Measurements from ENCODE around the gene LPP. TPM values are rescaled to one million over a fixed set of nuclear protein-coding genes. Genes with fewer than 3 reads are reported as not detected.

Gene LPP
- total RNA-seq, 4 donors from 2014 or later = 207 to 592 (median 406) TPM

DNA sequence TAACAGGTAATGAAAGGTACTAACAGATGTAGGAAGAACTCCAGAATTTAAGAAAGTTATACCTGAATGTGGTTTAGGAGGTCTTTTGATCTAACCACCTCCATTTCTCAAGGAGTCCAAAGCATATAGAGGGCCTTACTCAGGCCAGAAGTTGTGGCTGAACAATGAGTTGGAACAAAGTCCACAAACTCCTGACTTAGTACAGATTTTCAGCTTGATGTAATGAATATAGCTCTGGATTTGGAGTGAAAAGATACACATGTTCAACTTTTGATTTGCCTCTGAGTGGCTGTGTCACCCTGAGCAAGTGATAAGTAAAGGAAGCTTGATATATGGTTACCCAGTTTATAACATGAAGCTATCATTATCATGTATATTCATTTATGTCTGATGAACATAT lies 390.1 kb downstream of the LPP start:
- no peaks in the 10 kb centered on the region for H3K9me3 ChIP-seq
- TF ChIP-seq POLR2A (IDR thresholded peaks at IDR 0.05) (no peak), EP300 (IDR thresholded peaks at IDR 0.05; ENCODE audit: low read depth) (no peak), CTCF (IDR thresholded peaks at IDR 0.05) (no peak), POLR2AphosphoS5 (IDR thresholded peaks at IDR 0.05) (no peak)
- DNase-seq = no peak
- H3K4me3 ChIP-seq = no peak overlapping the region
- intact Hi-C loops (cut with DNase I; ENCODE audit: low total_unique reads) (no loop called here), in situ Hi-C loops (cut with MboI; ENCODE audit: low pct_ligation_motif_present in 1 of 4, low pct_unique_long_range_greater_than_20kb in 1 of 4, low sequenced_read_pairs in 3 of 4) (no loop called here)
- no peak overlapping the region for H3K27ac ChIP-seq
- H3K27me3 ChIP-seq = no peaks in the 10 kb centered on the region
- peaks cover 0 to 32% (median 6%) of the 10 kb centered on the region in 4 donors for H3K4me1 ChIP-seq
- no peaks in the 10 kb centered on the region for H3K36me3 ChIP-seq

DNA sequence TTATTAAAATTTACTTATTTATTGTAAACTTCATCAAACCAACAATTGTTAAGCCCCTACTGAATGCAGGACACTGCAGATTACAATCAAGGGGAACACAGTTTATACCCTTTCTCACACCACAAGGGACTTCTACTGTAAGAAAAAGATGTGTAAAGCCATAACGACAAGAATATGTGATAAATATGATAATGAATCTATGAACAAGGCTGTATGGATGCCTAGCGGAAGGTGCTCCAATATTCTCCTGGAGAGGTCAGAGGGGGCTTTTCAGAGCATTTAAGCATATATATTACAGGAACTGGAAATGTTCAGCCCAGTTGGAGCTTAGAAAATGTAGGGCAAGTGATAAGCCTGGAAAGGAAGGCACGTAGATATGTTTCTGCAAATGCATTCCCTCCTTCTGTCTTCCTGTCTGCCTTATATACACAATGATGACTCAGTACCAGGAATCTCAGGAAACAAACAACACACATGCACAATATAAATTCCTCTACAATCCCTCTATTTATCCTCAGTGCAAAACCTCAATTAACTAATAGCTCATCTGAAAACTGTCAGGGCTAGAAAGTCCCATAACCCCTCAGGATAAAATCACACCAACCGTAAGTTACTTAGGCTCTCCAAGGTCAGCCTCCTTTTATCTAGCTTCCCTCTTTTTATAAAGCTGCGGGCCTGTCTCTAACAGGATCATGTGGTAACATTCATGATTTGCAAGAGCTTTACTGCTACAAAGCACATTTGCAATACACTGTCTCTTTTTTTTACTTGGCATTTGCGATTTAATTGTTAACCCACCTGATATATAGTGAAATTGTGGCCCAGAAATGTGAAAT lies 393.1 kb downstream of the LPP start:
- Histone ChIP-seq H3K27me3 (no peaks in the 10 kb centered on the region), H3K36me3 (no peaks in the 10 kb centered on the region), H3K4me3 (no peak overlapping the region), H3K4me1 (peaks cover 0 to 19% (median 4%) of the 10 kb centered on the region in 4 donors), H3K27ac (no peak overlapping the region), H3K9me3 (no peaks in the 10 kb centered on the region)
- intact Hi-C loops (cut with DNase I; ENCODE audit: low total_unique reads) (no loop called here), in situ Hi-C loops (cut with MboI; ENCODE audit: low pct_ligation_motif_present in 1 of 4, low pct_unique_long_range_greater_than_20kb in 1 of 4, low sequenced_read_pairs in 3 of 4) (no loop called here)
- WGBS, 2 donors (ENCODE audit: low coverage in 1 of 2) = 81 to 83% methylated on average over 5 to 6 of the region's 6 CpGs
- DNase-seq = no peak
- no peak for TF ChIP-seq POLR2A (IDR thresholded peaks at IDR 0.05)
- no peak for TF ChIP-seq EP300 (IDR thresholded peaks at IDR 0.05; ENCODE audit: low read depth)
- TF ChIP-seq CTCF (IDR thresholded peaks at IDR 0.05) = no peak
- TF ChIP-seq POLR2AphosphoS5 (IDR thresholded peaks at IDR 0.05) = peak in 1 of 3 donors; percentile 22

DNA sequence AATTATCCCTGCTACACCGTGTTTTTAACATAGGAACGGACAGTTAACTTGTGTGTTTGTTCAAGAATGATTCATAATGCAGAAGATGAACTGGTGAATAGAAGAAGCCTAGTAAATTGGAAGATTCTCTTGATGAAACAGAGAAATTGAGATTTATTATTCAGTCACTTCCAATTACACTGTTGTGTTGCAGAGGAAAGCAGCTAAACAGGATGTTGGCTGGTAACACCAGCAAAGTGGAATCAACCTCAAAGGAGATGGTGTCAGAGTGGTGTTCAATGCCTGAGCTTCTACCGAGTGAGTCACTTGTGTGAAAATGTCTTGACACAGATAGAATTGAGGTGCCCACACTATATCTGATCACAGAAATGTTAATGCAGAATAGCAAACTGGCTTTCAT lies 399.6 kb downstream of the LPP start:
- WGBS, 2 donors (ENCODE audit: low coverage in 1 of 2) = 76 to 79% methylated on average over 3 of the region's 3 CpGs
- no peak for DNase-seq
- H3K4me3 ChIP-seq = no peak overlapping the region
- no peak overlapping the region for H3K27ac ChIP-seq
- TF ChIP-seq POLR2A (IDR thresholded peaks at IDR 0.05) = no peak
- TF ChIP-seq POLR2AphosphoS5 (IDR thresholded peaks at IDR 0.05) = no peak
- TF ChIP-seq CTCF (IDR thresholded peaks at IDR 0.05) = no peak
- TF ChIP-seq EP300 (IDR thresholded peaks at IDR 0.05; ENCODE audit: low read depth) = no peak
- H3K27me3 ChIP-seq = no peaks in the 10 kb centered on the region
- in situ Hi-C loops (cut with MboI; ENCODE audit: low pct_ligation_motif_present in 1 of 4, low pct_unique_long_range_greater_than_20kb in 1 of 4, low sequenced_read_pairs in 3 of 4) (no loop called here), intact Hi-C loops (cut with DNase I; ENCODE audit: low total_unique reads) (no loop called here)
- H3K36me3 ChIP-seq = no peaks in the 10 kb centered on the region
- peaks cover 0 to 15% (median 2%) of the 10 kb centered on the region in 4 donors for H3K4me1 ChIP-seq
- H3K9me3 ChIP-seq = no peaks in the 10 kb centered on the region

DNA sequence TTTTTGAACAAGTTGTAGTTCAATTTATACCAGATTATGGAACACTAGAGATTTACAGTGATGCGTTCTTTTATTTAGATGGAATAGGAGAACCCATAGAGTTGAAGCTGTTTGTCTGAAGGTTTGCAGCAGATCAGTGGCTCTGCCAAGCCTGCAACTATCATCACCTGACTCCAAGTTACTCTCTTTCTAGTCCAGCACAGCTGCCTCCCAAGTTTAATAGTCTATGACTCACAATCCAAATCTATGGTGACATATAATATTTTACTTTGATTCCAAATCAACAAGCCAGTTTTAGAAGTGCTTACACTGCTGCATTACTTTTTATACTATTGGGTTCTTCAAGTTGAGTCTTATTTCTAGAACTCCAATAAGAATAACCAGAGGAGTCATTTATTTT lies 400.4 kb downstream of the LPP start:
- in situ Hi-C loops (cut with MboI; ENCODE audit: low pct_ligation_motif_present in 1 of 4, low pct_unique_long_range_greater_than_20kb in 1 of 4, low sequenced_read_pairs in 3 of 4) (no loop called here), intact Hi-C loops (cut with DNase I; ENCODE audit: low total_unique reads) (no loop called here)
- WGBS, 2 donors (ENCODE audit: low coverage in 1 of 2) = 83 to 90% methylated on average over 1 of the region's 1 CpG
- Histone ChIP-seq H3K4me3 (no peak overlapping the region), H3K27me3 (no peaks in the 10 kb centered on the region), H3K36me3 (no peaks in the 10 kb centered on the region), H3K27ac (peak overlapping the region in 1 of 4 donors; percentile 22), H3K9me3 (no peaks in the 10 kb centered on the region), H3K4me1 (peaks cover 0 to 15% (median 2%) of the 10 kb centered on the region in 4 donors)
- no peak for DNase-seq
- TF ChIP-seq POLR2AphosphoS5 (IDR thresholded peaks at IDR 0.05) = no peak
- TF ChIP-seq EP300 (IDR thresholded peaks at IDR 0.05; ENCODE audit: low read depth) = no peak
- no peak for TF ChIP-seq CTCF (IDR thresholded peaks at IDR 0.05)
- TF ChIP-seq POLR2A (IDR thresholded peaks at IDR 0.05) = no peak
